Transverse colon (tissue), 4 donors: ENCODE data around the gene IL36B.

Source experiments
- CTCF ChIP-seq, 5 experiments: fragments of 200-600 bp in 3 of 5; fragments of 450-650 bp in 2 of 5; sonication (generic) in 3 of 5; IDR thresholded peaks; 1 replicate in 2 of 5; 2 replicates in 3 of 5; pipeline ENCODE4 v1.5.1; 2016 to 2017; ENCODE audit warnings: antibody characterized with exemption in 5 of 5, inconsistent platforms in 3 of 5, mild to moderate bottlenecking in 2 of 5, moderate library complexity in 1 of 5
- EP300 ChIP-seq: sonication (generic); formaldehyde crosslinking; IDR thresholded peaks from one replicate; pipeline ENCODE4 v1.6.1; 2017; ENCODE audit warnings: antibody characterized with exemption, low read depth
- POLR2A ChIP-seq: fragments of 450-650 bp; IDR thresholded peaks from one replicate; pipeline ENCODE4 v1.6.1; 2016; ENCODE audit warnings: antibody characterized with exemption, mild to moderate bottlenecking, moderate library complexity
- POLR2AphosphoS5 ChIP-seq, 3 donors: sonication (generic); formaldehyde crosslinking; IDR thresholded peaks; one replicate each; pipeline ENCODE4 v1.6.1; 2016; ENCODE audit warnings: antibody characterized with exemption in 3 of 3

GRCh38 chr2:113050921-113051895, 1.5 kb downstream of the IL36B start:
- TF ChIP-seq EP300: no peak
- TF ChIP-seq CTCF (IDR thresholded peaks at IDR 0.05): no peak
- TF ChIP-seq POLR2AphosphoS5 (IDR thresholded peaks at IDR 0.05): no peak
- TF ChIP-seq POLR2A: no peak
